Mesodermal cell (in vitro differentiated cells): ENCODE data around the gene ZSWIM6.

Experiments
- H3K27ac ChIP-seq: 2 replicates; pipeline ENCODE4 v1.7.0; 2013; ENCODE audit warnings: mild to moderate bottlenecking, low read depth, low read length, moderate library complexity; ENCODE audit not compliant: severe bottlenecking
- H3K36me3 ChIP-seq: 2 replicates; pipeline ENCODE4 v1.7.1; 2013; ENCODE audit warnings: mild to moderate bottlenecking, low read length, moderate library complexity; ENCODE audit not compliant: control insufficient read depth, insufficient read depth
- H3K4me1 ChIP-seq: one replicate; pipeline ENCODE4 v1.7.1; 2013; ENCODE audit warnings: mild to moderate bottlenecking, low read length; ENCODE audit not compliant: insufficient read depth, control insufficient read depth, poor library complexity, severe bottlenecking
- H3K4me3 ChIP-seq: 2 replicates; pipeline ENCODE4 v1.7.0; 2013; ENCODE audit warnings: low read length, control low read depth, mild to moderate bottlenecking; ENCODE audit not compliant: insufficient read depth, poor library complexity, severe bottlenecking; ENCODE audit errors: extremely low read depth
- H3K9me3 ChIP-seq: 2 replicates; pipeline ENCODE4 v1.7.1; 2013; ENCODE audit warnings: mild to moderate bottlenecking, low read length, moderate library complexity; ENCODE audit not compliant: control insufficient read depth
- WGBS, 2 experiments: methylation state at CpG; one replicate each; pipeline ENCODE4 v1.1.5; 2013; ENCODE audit warnings: missing lambda C conversion rate in 2 of 2; ENCODE audit not compliant: insufficient coverage in 2 of 2; 5-methylcytosine and 5-hydroxymethylcytosine counted together

ZSWIM6 gene

DNA sequence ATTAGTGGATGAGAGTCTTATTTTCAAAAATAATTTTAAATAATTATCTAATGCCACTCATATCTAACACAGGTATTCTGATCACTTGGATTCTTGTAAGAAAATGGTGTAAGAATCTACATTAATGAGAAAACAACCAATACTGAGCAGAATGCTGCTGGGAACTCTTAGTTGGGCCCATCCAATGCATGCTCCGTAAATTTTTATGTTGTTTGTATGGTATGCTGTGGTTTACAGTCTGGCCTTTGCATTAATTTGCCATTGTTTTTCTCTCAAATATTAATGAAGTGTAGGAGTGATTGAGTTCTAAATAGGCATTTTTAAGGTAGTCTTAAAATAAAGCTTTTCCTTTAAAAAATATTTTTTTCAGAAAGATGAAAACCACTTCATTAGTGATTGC is 133.4 kb downstream of the ZSWIM6 start:
- Histone ChIP-seq H3K9me3 (no peaks in the 10 kb centered on the region), H3K4me1 (peaks cover 22% of the 10 kb centered on the region), H3K36me3 (no peaks in the 10 kb centered on the region), H3K4me3 (no peak overlapping the region), H3K27ac (no peak overlapping the region)
- 83% methylated on average over 1 of the region's 1 CpG; no CpG with 5 or more reads in 1 of the 2 experiments for WGBS, 2 experiments

GRCh38 chr5:61466017-61466416 is 134.0 kb downstream of the ZSWIM6 start:
- Histone ChIP-seq H3K36me3 (no peaks in the 10 kb centered on the region), H3K4me3 (no peak overlapping the region), H3K4me1 (peaks cover 22% of the 10 kb centered on the region), H3K27ac (no peak overlapping the region), H3K9me3 (peaks cover 4% of the 10 kb centered on the region)
- WGBS, 2 experiments: no CpG with 5 or more reads among the region's 1 CpG

- Histone ChIP-seq H3K36me3 (peaks cover 10% of the 10 kb centered on the region), H3K4me3 (no peak overlapping the region), H3K9me3 (peaks cover 9% of the 10 kb centered on the region), H3K4me1 (peaks cover 22% of the 10 kb centered on the region), H3K27ac (no peak overlapping the region)
- no CpG with 5 or more reads among the region's 2 CpGs for WGBS, 2 experiments
Measured at GRCh38 chr5:61467766-61468482, 135.9 kb downstream of the ZSWIM6 start.

GRCh38 chr5:61468483-61468865 is 136.4 kb downstream of the ZSWIM6 start:
- no peak overlapping the region for H3K4me3 ChIP-seq
- H3K36me3 ChIP-seq: peaks cover 12% of the 10 kb centered on the region
- peaks cover 22% of the 10 kb centered on the region for H3K4me1 ChIP-seq
- H3K9me3 ChIP-seq: peaks cover 9% of the 10 kb centered on the region
- no peak overlapping the region for H3K27ac ChIP-seq
- 100% methylated on average over 1 of the region's 2 CpGs; no CpG with 5 or more reads in 1 of the 2 experiments for WGBS, 2 experiments

DNA sequence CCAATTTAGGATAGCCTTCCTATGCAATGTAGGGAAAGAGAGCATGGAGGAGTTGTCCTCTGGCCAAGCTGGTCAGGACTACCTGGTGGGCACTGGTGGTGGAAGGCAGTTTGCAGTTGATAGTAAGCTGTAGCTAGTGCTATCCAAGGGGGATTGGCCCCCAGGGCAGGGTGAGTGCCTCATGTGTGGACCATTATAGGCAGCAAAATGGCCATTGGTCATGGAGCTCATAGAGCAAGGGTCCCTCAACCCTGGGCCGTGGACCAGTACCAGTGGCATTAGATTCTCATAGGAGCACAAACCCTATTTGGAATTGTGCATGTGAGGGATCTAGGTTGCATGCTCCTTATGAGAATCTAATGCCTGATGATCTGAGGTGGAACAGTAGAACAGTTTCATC is 139.3 kb downstream of the ZSWIM6 start:
- Histone ChIP-seq H3K36me3 (peaks cover 27% of the 10 kb centered on the region), H3K4me3 (no peak overlapping the region), H3K27ac (no peak overlapping the region), H3K9me3 (peaks cover 9% of the 10 kb centered on the region), H3K4me1 (peaks cover 13% of the 10 kb centered on the region)
- WGBS, 2 experiments: 100% methylated on average over 1 of the region's 1 CpG; no CpG with 5 or more reads in 1 of the 2 experiments

DNA sequence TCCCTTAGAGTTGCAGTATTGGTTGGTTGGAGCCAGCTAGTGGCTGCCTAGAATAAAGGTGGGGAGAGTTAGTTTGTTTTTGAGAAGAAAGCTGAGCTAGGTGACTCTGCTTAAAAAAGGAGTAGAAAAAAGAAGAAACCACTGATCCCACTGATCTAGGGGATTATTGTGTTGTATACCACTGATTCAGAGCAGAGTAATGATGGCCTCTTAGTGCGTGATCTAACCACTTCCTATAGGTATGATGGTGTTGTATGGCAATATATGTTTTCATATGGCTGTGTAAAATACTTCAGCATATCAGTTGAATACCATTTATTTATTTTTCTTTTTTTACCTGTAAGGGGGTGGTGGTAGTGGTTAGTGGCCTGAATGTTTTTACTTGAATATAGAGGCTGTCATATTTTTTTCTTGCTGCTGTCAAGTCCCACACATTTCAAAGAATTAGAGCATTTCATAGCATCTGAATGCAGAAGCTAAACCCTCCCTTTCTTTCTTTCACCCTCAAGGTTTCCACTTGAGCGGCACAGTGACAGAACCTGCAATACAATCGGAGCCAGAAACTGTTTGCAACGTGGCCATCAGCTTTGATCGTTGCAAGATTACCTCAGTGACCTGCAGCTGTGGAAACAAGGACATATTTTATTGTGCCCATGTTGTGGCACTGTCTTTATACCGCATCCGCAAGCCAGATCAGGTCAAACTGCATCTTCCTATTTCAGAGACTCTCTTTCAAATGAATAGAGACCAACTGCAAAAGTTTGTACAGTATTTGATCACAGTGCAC is 140.3 kb downstream of the ZSWIM6 start:
- Histone ChIP-seq H3K4me3 (no peak overlapping the region), H3K4me1 (peaks cover 7% of the 10 kb centered on the region), H3K9me3 (peaks cover 9% of the 10 kb centered on the region), H3K36me3 (peaks cover 32% of the 10 kb centered on the region), H3K27ac (no peak overlapping the region)
- WGBS, 2 experiments: 93 to 96% methylated on average over 6 of the region's 7 CpGs

GRCh38 chr5:61474746-61475145 is 142.7 kb downstream of the ZSWIM6 start:
- Histone ChIP-seq H3K4me1 (no peaks in the 10 kb centered on the region), H3K27ac (no peak overlapping the region), H3K36me3 (peaks cover 46% of the 10 kb centered on the region), H3K4me3 (no peak overlapping the region), H3K9me3 (peaks cover 9% of the 10 kb centered on the region)
- 88 to 100% methylated on average over 1 to 3 of the region's 4 CpGs for WGBS, 2 experiments

- Histone ChIP-seq H3K4me3 (no peak overlapping the region), H3K27ac (no peak overlapping the region), H3K36me3 (peaks cover 51% of the 10 kb centered on the region), H3K9me3 (no peaks in the 10 kb centered on the region), H3K4me1 (no peaks in the 10 kb centered on the region)
- no CpG with 5 or more reads among the region's 2 CpGs for whole genome bisulfite sequencing, 2 experiments
Measured at GRCh38 chr5:61477788-61478187, 145.7 kb downstream of the ZSWIM6 start.

GRCh38 chr5:61479850-61480614 is 148.0 kb downstream of the ZSWIM6 start:
- no peaks in the 10 kb centered on the region for H3K4me1 ChIP-seq
- H3K36me3 ChIP-seq: peaks cover 47% of the 10 kb centered on the region
- WGBS, 2 experiments: 90% methylated on average over 3 of the region's 4 CpGs; no CpG with 5 or more reads in 1 of the 2 experiments
- no peaks in the 10 kb centered on the region for H3K9me3 ChIP-seq
- H3K27ac ChIP-seq: no peak overlapping the region
- no peak overlapping the region for H3K4me3 ChIP-seq

- Histone ChIP-seq H3K9me3 (no peaks in the 10 kb centered on the region), H3K4me1 (no peaks in the 10 kb centered on the region), H3K4me3 (no peak overlapping the region), H3K27ac (no peak overlapping the region), H3K36me3 (peaks cover 41% of the 10 kb centered on the region)
- 100% methylated on average over 3 of the region's 3 CpGs; no CpG with 5 or more reads in 1 of the 2 experiments for WGBS, 2 experiments
Measured at GRCh38 chr5:61482980-61483379, 150.9 kb downstream of the ZSWIM6 start.
